ENCODE results near the gene SAMD5.

DNA sequence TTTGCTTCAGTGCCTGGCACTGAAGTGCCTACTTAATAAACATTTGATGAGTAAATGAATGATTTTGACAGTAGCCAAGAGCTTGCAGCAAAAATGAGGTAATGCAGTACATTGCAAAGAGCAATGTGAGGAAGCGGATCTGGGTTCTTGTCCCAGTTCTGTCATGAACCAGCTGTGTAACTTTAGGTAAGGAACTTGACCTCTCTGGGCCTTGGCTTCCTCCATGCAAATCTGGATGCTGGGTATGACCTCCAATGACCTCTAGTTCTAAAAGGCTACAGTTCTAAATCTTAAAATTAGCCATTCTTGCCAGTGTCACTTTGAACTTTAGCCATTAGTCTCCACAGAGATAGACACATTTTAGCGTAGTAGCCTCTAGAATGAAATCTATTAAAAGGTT is 3.6 kb upstream of the SAMD5 start:
- TF ChIP-seq GATA2 (IDR thresholded peaks at IDR 0.05; ENCODE audit: low read depth, low read length) (no peak), GATA3 (IDR thresholded peaks at IDR 0.05; ENCODE audit: low read depth, low read length) (no peak)
